Activated naive CD8-positive, alpha-beta T cell treated with anti-CD3 and anti-CD28 coated beads for 36 hours (primary cell): ENCODE results near the gene DLL1. TPM values are rescaled to one million over a fixed set of nuclear protein-coding genes. Genes with fewer than 3 reads are reported as not detected.

Experiments
- DNase-seq: peaks from one replicate; pipeline ENCODE4 v3.0.0; 2021
- H3K27ac Mint-ChIP-seq: one replicate; pipeline ENCODE4 v1.8.0; 2022; ENCODE audit warnings: mild to moderate bottlenecking, moderate library complexity, mixed read lengths
- H3K27me3 Mint-ChIP-seq: one replicate; pipeline ENCODE4 v1.8.0; 2022; ENCODE audit warnings: mild to moderate bottlenecking, mixed read lengths
- H3K36me3 Mint-ChIP-seq: one replicate; pipeline ENCODE4 v1.8.0; 2021; ENCODE audit warnings: mild to moderate bottlenecking, mixed read lengths
- H3K4me1 Mint-ChIP-seq: one replicate; pipeline ENCODE4 v1.8.0; 2021; ENCODE audit warnings: mixed read lengths
- H3K4me3 Mint-ChIP-seq: one replicate; pipeline ENCODE4 v1.8.0; 2022; ENCODE audit warnings: mild to moderate bottlenecking, moderate library complexity, mixed read lengths
- H3K9me3 Mint-ChIP-seq: one replicate; pipeline ENCODE4 v1.8.0; 2022; ENCODE audit warnings: mixed read lengths
- total RNA-seq, 2 experiments: library from RNA; stranded (reverse); gene quantifications; one replicate each; pipeline ENCODE4 v1.2.3, GENCODE V29; 2021

DLL1 gene
- total RNA-seq, 2 experiments from 2014 or later: 4.0 to 4.3 TPM

- Mint-ChIP-seq H3K27me3 (no peaks in the 10 kb centered on the region), H3K4me1 (no peaks in the 10 kb centered on the region), H3K36me3 (no peaks in the 10 kb centered on the region), H3K9me3 (no peaks in the 10 kb centered on the region), H3K27ac (no peak overlapping the region), H3K4me3 (no peak overlapping the region)
- DNase-seq: no peak
These were observed 35.3 kb downstream of the DLL1 start for GRCh38 chr6:170255426-170256125.

- Mint-ChIP-seq H3K36me3 (no peaks in the 10 kb centered on the region), H3K4me3 (no peak overlapping the region), H3K4me1 (no peaks in the 10 kb centered on the region), H3K27me3 (no peaks in the 10 kb centered on the region), H3K27ac (no peak overlapping the region), H3K9me3 (no peaks in the 10 kb centered on the region)
- no peak for DNase-seq
These were observed 36.3 kb downstream of the DLL1 start for GRCh38 chr6:170254315-170255213.

GRCh38 chr6:170253910-170254269 lies 37.0 kb downstream of the DLL1 start:
- no peaks in the 10 kb centered on the region for H3K27me3 Mint-ChIP-seq
- no peak overlapping the region for H3K27ac Mint-ChIP-seq
- no peaks in the 10 kb centered on the region for H3K36me3 Mint-ChIP-seq
- H3K4me3 Mint-ChIP-seq: no peak overlapping the region
- H3K4me1 Mint-ChIP-seq: no peaks in the 10 kb centered on the region
- H3K9me3 Mint-ChIP-seq: no peaks in the 10 kb centered on the region
- no peak for DNase-seq

- Mint-ChIP-seq H3K9me3 (no peaks in the 10 kb centered on the region), H3K27me3 (no peaks in the 10 kb centered on the region), H3K27ac (no peak overlapping the region), H3K36me3 (no peaks in the 10 kb centered on the region), H3K4me1 (no peaks in the 10 kb centered on the region), H3K4me3 (no peak overlapping the region)
- DNase-seq: no peak
These were observed 37.5 kb downstream of the DLL1 start for GRCh38 chr6:170253226-170253909.

- Mint-ChIP-seq H3K4me1 (no peaks in the 10 kb centered on the region), H3K4me3 (no peak overlapping the region), H3K9me3 (no peaks in the 10 kb centered on the region), H3K36me3 (no peaks in the 10 kb centered on the region), H3K27ac (no peak overlapping the region), H3K27me3 (no peaks in the 10 kb centered on the region)
- DNase-seq: no peak
These were observed 38.9 kb downstream of the DLL1 start for GRCh38 chr6:170251776-170252571.

- H3K4me3 Mint-ChIP-seq: no peak overlapping the region
- H3K27ac Mint-ChIP-seq: no peak overlapping the region
- H3K36me3 Mint-ChIP-seq: no peaks in the 10 kb centered on the region
- H3K4me1 Mint-ChIP-seq: no peaks in the 10 kb centered on the region
- no peaks in the 10 kb centered on the region for H3K27me3 Mint-ChIP-seq
- DNase-seq: no peak
- no peaks in the 10 kb centered on the region for H3K9me3 Mint-ChIP-seq
These were observed 39.7 kb downstream of the DLL1 start for GRCh38 chr6:170250981-170251775.

- Mint-ChIP-seq H3K27me3 (no peaks in the 10 kb centered on the region), H3K9me3 (no peaks in the 10 kb centered on the region), H3K4me1 (no peaks in the 10 kb centered on the region), H3K36me3 (no peaks in the 10 kb centered on the region), H3K27ac (no peak overlapping the region), H3K4me3 (no peak overlapping the region)
- no peak for DNase-seq
These were observed 40.4 kb downstream of the DLL1 start for GRCh38 chr6:170250455-170250854.

GRCh38 chr6:170249817-170250216 lies 41.1 kb downstream of the DLL1 start:
- Mint-ChIP-seq H3K4me3 (no peak overlapping the region), H3K27me3 (no peaks in the 10 kb centered on the region), H3K36me3 (no peaks in the 10 kb centered on the region), H3K27ac (no peak overlapping the region), H3K4me1 (no peaks in the 10 kb centered on the region), H3K9me3 (no peaks in the 10 kb centered on the region)
- no peak for DNase-seq

GRCh38 chr6:170248861-170249600 lies 41.8 kb downstream of the DLL1 start:
- Mint-ChIP-seq H3K4me1 (no peaks in the 10 kb centered on the region), H3K9me3 (no peaks in the 10 kb centered on the region), H3K27ac (no peak overlapping the region)

GRCh38 chr6:170248111-170248805 lies 42.6 kb downstream of the DLL1 start:
- no peak overlapping the region for H3K27ac Mint-ChIP-seq
- no peak for DNase-seq
- no peaks in the 10 kb centered on the region for H3K9me3 Mint-ChIP-seq
- H3K27me3 Mint-ChIP-seq: no peaks in the 10 kb centered on the region
- H3K4me3 Mint-ChIP-seq: no peak overlapping the region
- H3K36me3 Mint-ChIP-seq: no peaks in the 10 kb centered on the region
- H3K4me1 Mint-ChIP-seq: no peaks in the 10 kb centered on the region

More at GRCh38 chr6:170248861-170249600, 41.8 kb downstream of the DLL1 start:
- no peaks in the 10 kb centered on the region for H3K27me3 Mint-ChIP-seq
- DNase-seq: no peak
- no peak overlapping the region for H3K4me3 Mint-ChIP-seq
- H3K36me3 Mint-ChIP-seq: no peaks in the 10 kb centered on the region

- Mint-ChIP-seq H3K4me3 (no peak overlapping the region), H3K36me3 (no peaks in the 10 kb centered on the region), H3K9me3 (no peaks in the 10 kb centered on the region), H3K4me1 (no peaks in the 10 kb centered on the region), H3K27me3 (no peaks in the 10 kb centered on the region), H3K27ac (no peak overlapping the region)
- no peak for DNase-seq
These were observed 43.6 kb downstream of the DLL1 start for GRCh38 chr6:170247178-170247701.

GRCh38 chr6:170245475-170245992 lies 45.3 kb downstream of the DLL1 start:
- no peak overlapping the region for H3K27ac Mint-ChIP-seq
- no peak for DNase-seq
- H3K4me3 Mint-ChIP-seq: no peak overlapping the region
- H3K9me3 Mint-ChIP-seq: no peaks in the 10 kb centered on the region
- no peaks in the 10 kb centered on the region for H3K27me3 Mint-ChIP-seq
- no peaks in the 10 kb centered on the region for H3K4me1 Mint-ChIP-seq
- H3K36me3 Mint-ChIP-seq: no peaks in the 10 kb centered on the region
